Memory B cell (primary cell): ENCODE results near the gene WDR36.

Source experiments
- ATAC-seq: fragments of 150-1000 bp; cut with Tn5 transposase; 2 replicates; pipeline ENCODE4 v1.10.0; 2021; ENCODE audit warnings: low read depth, mild to moderate bottlenecking, moderate library complexity
- DNase-seq, 2 donors: peaks; one replicate each; pipeline ENCODE4 v3.0.0; 2022; ENCODE audit warnings: low spot score in 2 of 2
- H3K27ac Mint-ChIP-seq: one replicate; pipeline ENCODE4 v1.8.0; 2022; ENCODE audit warnings: mild to moderate bottlenecking, moderate library complexity, mixed read lengths
- H3K27me3 Mint-ChIP-seq: one replicate; pipeline ENCODE4 v1.8.0; 2022; ENCODE audit warnings: mixed read lengths
- H3K36me3 Mint-ChIP-seq: one replicate; pipeline ENCODE4 v1.8.0; 2022; ENCODE audit warnings: mild to moderate bottlenecking, mixed read lengths
- H3K4me1 Mint-ChIP-seq: one replicate; pipeline ENCODE4 v1.8.0; 2022; ENCODE audit warnings: mixed read lengths
- H3K4me3 Mint-ChIP-seq: one replicate; pipeline ENCODE4 v1.8.0; 2022; ENCODE audit warnings: mild to moderate bottlenecking, moderate library complexity, mixed read lengths
- H3K9me3 Mint-ChIP-seq: one replicate; pipeline ENCODE4 v1.8.0; 2022; ENCODE audit warnings: mixed read lengths

The WDR36 gene

DNA sequence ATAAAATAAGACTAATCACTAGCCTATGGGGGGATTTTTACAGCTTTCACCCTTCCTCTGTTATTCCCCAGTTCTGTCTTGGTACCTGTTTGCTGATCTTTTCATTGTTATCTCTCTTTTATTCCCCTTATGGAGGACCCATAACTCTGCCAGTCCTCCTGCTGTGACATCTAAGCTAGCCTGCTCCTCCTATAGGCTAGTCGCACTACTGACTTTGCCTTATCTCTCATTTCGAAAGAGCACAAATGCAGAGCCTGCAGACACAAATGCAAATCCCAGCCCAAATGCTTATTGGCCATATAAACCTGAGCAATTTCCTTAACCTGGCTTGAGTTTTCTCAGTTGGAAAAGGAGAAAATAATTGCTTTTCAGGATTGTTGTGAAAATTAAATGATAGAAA lies 72.9 kb downstream of the WDR36 start:
- ATAC-seq = no peak
- Mint-ChIP-seq H3K4me1 (no peaks in the 10 kb centered on the region), H3K36me3 (no peaks in the 10 kb centered on the region), H3K27me3 (no peaks in the 10 kb centered on the region), H3K4me3 (no peak overlapping the region), H3K27ac (no peak overlapping the region), H3K9me3 (no peaks in the 10 kb centered on the region)
- no peak for DNase-seq

DNA sequence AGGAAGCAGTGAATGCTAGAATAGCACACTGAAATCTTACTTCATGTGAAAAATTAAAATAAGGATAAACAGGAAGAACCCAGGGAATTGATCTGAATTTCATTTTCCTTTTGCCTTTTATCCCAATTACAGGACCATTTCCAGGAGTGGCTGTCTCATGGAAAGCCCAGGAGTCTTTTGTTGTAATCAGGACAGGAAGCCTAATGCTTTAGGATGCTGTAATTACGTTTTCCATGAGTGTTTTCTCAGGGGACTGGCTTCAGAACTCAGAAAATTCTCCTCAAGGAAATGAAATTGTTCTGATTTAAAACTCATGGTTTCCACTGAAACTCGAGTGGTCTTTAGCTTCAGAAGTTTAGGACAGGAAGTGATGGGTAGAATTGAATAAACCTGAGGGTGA lies 75.4 kb downstream of the WDR36 start:
- Mint-ChIP-seq H3K4me3 (no peak overlapping the region), H3K36me3 (no peaks in the 10 kb centered on the region), H3K27me3 (peaks cover 3% of the 10 kb centered on the region), H3K9me3 (no peaks in the 10 kb centered on the region), H3K4me1 (no peaks in the 10 kb centered on the region), H3K27ac (no peak overlapping the region)
- ATAC-seq (no peak), DNase-seq (no peak)

DNA sequence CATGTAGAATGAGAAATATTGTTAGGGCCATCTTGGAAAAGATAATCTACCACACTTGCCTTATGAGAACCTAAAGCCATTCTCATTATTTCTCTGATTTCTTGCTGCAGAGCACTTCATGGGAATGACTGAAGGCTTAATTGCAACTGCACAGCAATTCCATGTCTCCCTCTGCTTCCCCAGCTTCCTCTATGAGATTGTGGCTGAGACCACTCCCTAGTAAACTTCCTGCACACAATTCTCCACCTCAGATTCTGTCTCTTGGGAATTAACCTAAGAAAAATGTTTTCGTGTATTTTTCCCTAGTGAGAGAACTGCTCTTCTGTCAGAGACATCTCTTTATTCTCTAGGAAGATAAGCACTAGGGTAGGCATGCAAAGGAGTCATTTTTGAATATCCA lies 76.5 kb downstream of the WDR36 start:
- peaks cover 3% of the 10 kb centered on the region for H3K27me3 Mint-ChIP-seq
- no peak overlapping the region for H3K4me3 Mint-ChIP-seq
- no peaks in the 10 kb centered on the region for H3K4me1 Mint-ChIP-seq
- H3K27ac Mint-ChIP-seq = no peak overlapping the region
- no peaks in the 10 kb centered on the region for H3K9me3 Mint-ChIP-seq
- no peaks in the 10 kb centered on the region for H3K36me3 Mint-ChIP-seq
- ATAC-seq (no peak), DNase-seq (no peak)

DNA sequence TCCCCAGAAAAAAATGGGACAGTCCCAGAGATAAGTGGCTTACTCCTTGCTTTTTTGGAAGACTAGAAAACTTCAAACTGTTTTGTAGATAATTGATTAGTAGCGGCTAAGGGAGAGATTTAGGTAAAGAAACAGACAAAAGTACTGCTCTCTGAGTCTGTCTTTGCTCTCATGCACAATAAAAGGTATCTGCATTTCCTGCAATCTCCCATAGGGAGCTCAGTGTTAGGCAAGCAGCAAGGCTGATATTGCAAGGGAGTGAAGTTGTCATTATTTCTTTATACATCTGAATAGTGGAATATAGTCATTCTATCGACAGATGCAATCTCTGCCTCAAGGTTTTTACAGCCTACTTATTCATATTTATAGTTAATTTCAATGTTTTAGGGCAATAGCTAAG lies 77.1 kb downstream of the WDR36 start:
- no peak overlapping the region for H3K27ac Mint-ChIP-seq
- no peak overlapping the region for H3K4me3 Mint-ChIP-seq
- DNase-seq (no peak), ATAC-seq (no peak)
- no peaks in the 10 kb centered on the region for H3K4me1 Mint-ChIP-seq
- H3K27me3 Mint-ChIP-seq = peaks cover 3% of the 10 kb centered on the region
- no peaks in the 10 kb centered on the region for H3K9me3 Mint-ChIP-seq
- H3K36me3 Mint-ChIP-seq = no peaks in the 10 kb centered on the region

DNA sequence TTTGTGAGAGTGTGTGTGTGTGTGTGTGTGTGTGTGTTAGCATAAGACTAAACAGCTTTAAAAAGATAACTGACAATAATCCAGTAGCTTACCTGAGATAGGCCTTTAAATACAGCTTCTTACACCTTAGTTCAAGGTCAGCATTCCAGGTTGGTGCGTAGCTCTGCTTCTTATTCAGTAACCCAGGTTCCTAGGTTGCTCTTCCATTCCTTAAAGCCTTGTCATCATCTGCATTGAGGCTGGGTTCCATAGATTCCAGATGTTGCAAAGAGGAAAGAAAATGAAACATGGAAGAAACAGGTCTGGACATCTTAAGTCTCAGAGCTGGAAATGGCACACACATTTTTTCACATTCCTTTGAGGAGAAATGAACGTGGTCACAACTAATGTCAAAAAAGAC lies 78.1 kb downstream of the WDR36 start:
- no peaks in the 10 kb centered on the region for H3K9me3 Mint-ChIP-seq
- no peak overlapping the region for H3K27ac Mint-ChIP-seq
- no peak overlapping the region for H3K4me3 Mint-ChIP-seq
- no peaks in the 10 kb centered on the region for H3K36me3 Mint-ChIP-seq
- H3K27me3 Mint-ChIP-seq = peaks cover 3% of the 10 kb centered on the region
- DNase-seq (no peak), ATAC-seq (no peak)
- no peaks in the 10 kb centered on the region for H3K4me1 Mint-ChIP-seq

DNA sequence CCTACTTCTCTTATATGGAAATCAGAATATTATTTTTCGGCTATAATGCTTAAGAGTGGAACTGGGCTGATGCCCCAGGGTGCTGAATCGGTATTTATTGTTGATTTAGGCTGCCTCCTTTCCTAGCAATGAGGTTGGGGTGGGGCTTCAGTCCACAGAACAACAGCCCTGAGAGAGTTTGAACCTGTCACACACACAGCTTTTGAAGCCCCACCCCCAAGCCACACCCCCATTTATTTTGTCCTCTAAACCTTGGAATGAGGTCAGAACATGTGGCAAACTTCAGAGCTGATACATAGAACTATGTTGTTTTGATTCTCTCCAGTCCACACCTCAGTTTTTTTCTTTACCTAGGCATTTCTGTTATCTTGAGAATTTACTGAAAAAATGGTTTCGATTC lies 80.4 kb downstream of the WDR36 start:
- no peak for ATAC-seq
- no peak overlapping the region for H3K4me3 Mint-ChIP-seq
- no peaks in the 10 kb centered on the region for H3K36me3 Mint-ChIP-seq
- no peaks in the 10 kb centered on the region for H3K4me1 Mint-ChIP-seq
- H3K27ac Mint-ChIP-seq = no peak overlapping the region
- peaks cover 3% of the 10 kb centered on the region for H3K27me3 Mint-ChIP-seq
- no peaks in the 10 kb centered on the region for H3K9me3 Mint-ChIP-seq
- no peak for DNase-seq

DNA sequence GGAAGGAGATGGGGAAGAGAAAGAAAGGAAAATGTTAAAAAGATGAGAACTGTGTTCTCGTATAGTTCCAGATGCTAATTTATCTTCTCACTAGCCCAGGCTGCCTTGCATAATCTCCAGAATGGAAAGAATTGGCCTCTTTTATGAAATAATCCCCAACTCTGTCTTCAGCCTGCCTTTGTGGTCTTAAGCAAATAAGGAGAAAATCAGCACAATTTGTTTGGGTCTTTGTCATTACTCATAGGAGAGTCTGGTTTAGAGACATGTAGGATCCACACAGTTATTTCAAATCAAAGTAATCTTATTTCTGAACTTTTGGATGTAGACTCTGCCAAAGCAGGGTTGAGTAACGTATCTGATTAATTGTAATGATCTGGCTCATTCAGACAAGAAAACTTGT lies 81.3 kb downstream of the WDR36 start:
- Mint-ChIP-seq H3K27me3 (peaks cover 3% of the 10 kb centered on the region), H3K27ac (no peak overlapping the region), H3K4me1 (no peaks in the 10 kb centered on the region), H3K4me3 (no peak overlapping the region), H3K36me3 (no peaks in the 10 kb centered on the region), H3K9me3 (no peaks in the 10 kb centered on the region)
- ATAC-seq (no peak), DNase-seq (no peak)
